Mesenchymal stem cell (in vitro differentiated cells and primary cell): ENCODE data around the gene OTOG.
A peak's percentile ranks its signal among the peaks of the same experiment; 100 is the strongest.

ENCODE experiments used
- DNase-seq: peaks from one replicate; pipeline ENCODE4 v3.0.0-alpha.2; 2013
- H2AFZ ChIP-seq: one replicate; pipeline ENCODE4 v1.6.1; 2013; ENCODE audit warnings: low read depth, mild to moderate bottlenecking, control low read depth, inconsistent platforms, low read length, moderate library complexity
- H2AK5ac ChIP-seq: 2 replicates; pipeline ENCODE4 v1.6.1; 2013; ENCODE audit warnings: low read length, moderate library complexity, mild to moderate bottlenecking, inconsistent platforms; ENCODE audit not compliant: severe bottlenecking
- H2BK120ac ChIP-seq: one replicate; pipeline ENCODE4 v1.6.1; 2013; ENCODE audit warnings: low read depth, mild to moderate bottlenecking, inconsistent platforms, low read length, moderate library complexity
- H2BK12ac ChIP-seq, 2 experiments: one replicate each; pipeline ENCODE4 v1.6.1; 2013; ENCODE audit warnings: inconsistent platforms in 2 of 2, low read length in 2 of 2, mild to moderate bottlenecking in 2 of 2, moderate library complexity in 2 of 2, control low read depth in 1 of 2
- H2BK15ac ChIP-seq: one replicate; pipeline ENCODE4 v1.6.1; 2013; ENCODE audit warnings: mild to moderate bottlenecking, low read depth, inconsistent platforms; ENCODE audit not compliant: poor library complexity, severe bottlenecking
- H2BK5ac ChIP-seq: 2 replicates; pipeline ENCODE4 v1.6.1; 2013; ENCODE audit warnings: low read depth, mild to moderate bottlenecking, low read length, control low read depth, inconsistent platforms; ENCODE audit not compliant: poor library complexity, severe bottlenecking
- H3K14ac ChIP-seq, 2 experiments: one replicate each; pipeline ENCODE4 v1.6.1; 2013; ENCODE audit warnings: inconsistent platforms in 2 of 2, low read length in 2 of 2, control low read depth in 1 of 2, mild to moderate bottlenecking in 1 of 2, moderate library complexity in 1 of 2
- H3K18ac ChIP-seq, 2 experiments: one replicate each; pipeline ENCODE4 v1.6.1; 2013; ENCODE audit warnings: inconsistent platforms in 2 of 2, low read length in 2 of 2, control low read depth in 1 of 2, low read depth in 1 of 2, mild to moderate bottlenecking in 1 of 2
- H3K23ac ChIP-seq, 2 experiments: one replicate each; pipeline ENCODE4 v1.6.1; 2013; ENCODE audit warnings: inconsistent platforms in 2 of 2, low read length in 2 of 2, mild to moderate bottlenecking in 2 of 2, moderate library complexity in 2 of 2, control low read depth in 1 of 2
- H3K27ac ChIP-seq: 2 replicates; pipeline ENCODE4 v1.5.1; 2013; ENCODE audit warnings: mild to moderate bottlenecking, moderate library complexity, low read length, control low read depth, inconsistent platforms; ENCODE audit not compliant: poor library complexity, severe bottlenecking
- H3K27me3 ChIP-seq, 2 experiments: 2 replicates each; pipeline versions ENCODE4 v1.6.1 to v1.7.0; 2013; ENCODE audit warnings: low read length in 2 of 2, mild to moderate bottlenecking in 2 of 2, moderate library complexity in 2 of 2, control low read depth in 1 of 2, inconsistent platforms in 1 of 2; ENCODE audit not compliant: control insufficient read depth in 1 of 2, insufficient read depth in 1 of 2
- H3K36me3 ChIP-seq, 2 experiments: 2 replicates each; pipeline versions ENCODE4 v1.6.1 to v1.7.0; 2013; ENCODE audit warnings: low read length in 2 of 2, control low read depth in 1 of 2, inconsistent platforms in 1 of 2, low read depth in 1 of 2, mild to moderate bottlenecking in 1 of 2; ENCODE audit not compliant: insufficient read depth in 2 of 2, control insufficient read depth in 1 of 2
- H3K4ac ChIP-seq, 2 experiments: one replicate each; pipeline ENCODE4 v1.6.1; 2013; ENCODE audit warnings: inconsistent platforms in 2 of 2, low read length in 2 of 2, mild to moderate bottlenecking in 2 of 2, moderate library complexity in 2 of 2, control low read depth in 1 of 2, low read depth in 1 of 2
- H3K4me1 ChIP-seq: 2 replicates; pipeline ENCODE4 v1.6.1; 2013; ENCODE audit warnings: low read depth, low read length, control low read depth; ENCODE audit not compliant: control insufficient read depth, insufficient read depth
- H3K4me2 ChIP-seq: 2 replicates; pipeline ENCODE4 v1.6.1; 2013; ENCODE audit warnings: low read length, mild to moderate bottlenecking, inconsistent platforms; ENCODE audit not compliant: poor library complexity, severe bottlenecking
- H3K4me3 ChIP-seq, 2 experiments: 2 replicates each; pipeline versions ENCODE4 v1.5.1 to v1.7.0; 2013; ENCODE audit warnings: low read length in 2 of 2, mild to moderate bottlenecking in 2 of 2, control low read depth in 1 of 2, low read depth in 1 of 2; ENCODE audit not compliant: insufficient read depth in 1 of 2
- H3K79me1 ChIP-seq: replicated peaks from 2 replicates; pipeline ENCODE4 v1.6.1; 2013; ENCODE audit warnings: mild to moderate bottlenecking, control low read depth, low read length, inconsistent platforms; ENCODE audit not compliant: poor library complexity, severe bottlenecking
- H3K9ac ChIP-seq: 2 replicates; pipeline ENCODE4 v1.7.0; 2013; ENCODE audit warnings: mild to moderate bottlenecking, low read length, moderate library complexity
- H3K9me3 ChIP-seq: 2 replicates; pipeline ENCODE4 v1.7.0; 2013; ENCODE audit warnings: mild to moderate bottlenecking, low read length; ENCODE audit not compliant: control insufficient read depth
- H4K8ac ChIP-seq: one replicate; pipeline ENCODE4 v1.6.1; 2013; ENCODE audit warnings: inconsistent platforms, mild to moderate bottlenecking, low read length, moderate library complexity
- H4K91ac ChIP-seq: one replicate; pipeline ENCODE4 v1.6.1; 2013; ENCODE audit warnings: mild to moderate bottlenecking, low read length, inconsistent platforms
- WGBS: methylation state at CpG from one replicate; pipeline ENCODE4 v1.1.7; 2013; ENCODE audit warnings: mixed read lengths; 5-methylcytosine and 5-hydroxymethylcytosine counted together

Gene OTOG

GRCh38 chr11:17502630-17503029 lies 44.4 kb upstream of the OTOG start:
- Histone ChIP-seq H3K4me1 (no peaks in the 10 kb centered on the region), H2BK5ac (no peak overlapping the region), H3K79me1 (no peaks in the 10 kb centered on the region), H2BK120ac (no peak overlapping the region), H3K9ac (no peak overlapping the region), H2AFZ (no peak overlapping the region), H3K27me3 (peaks cover 30 to 65% of the 10 kb centered on the region in 2 experiments), H3K27ac (no peak overlapping the region), H2BK15ac (no peak overlapping the region), H4K8ac (no peak overlapping the region), H3K9me3 (no peaks in the 10 kb centered on the region), H3K4ac (no peak overlapping the region), H3K14ac (no peak overlapping the region), H2AK5ac (no peak overlapping the region), H3K23ac (no peak overlapping the region), H3K18ac (no peak overlapping the region), H3K4me3 (no peak overlapping the region), H3K36me3 (no peaks in the 10 kb centered on the region), H2BK12ac (no peak overlapping the region), H4K91ac (no peak overlapping the region), H3K4me2 (no peak overlapping the region)
- WGBS, result 85% methylated on average over 4 of the region's 4 CpGs
- DNase-seq, result no peak

DNA sequence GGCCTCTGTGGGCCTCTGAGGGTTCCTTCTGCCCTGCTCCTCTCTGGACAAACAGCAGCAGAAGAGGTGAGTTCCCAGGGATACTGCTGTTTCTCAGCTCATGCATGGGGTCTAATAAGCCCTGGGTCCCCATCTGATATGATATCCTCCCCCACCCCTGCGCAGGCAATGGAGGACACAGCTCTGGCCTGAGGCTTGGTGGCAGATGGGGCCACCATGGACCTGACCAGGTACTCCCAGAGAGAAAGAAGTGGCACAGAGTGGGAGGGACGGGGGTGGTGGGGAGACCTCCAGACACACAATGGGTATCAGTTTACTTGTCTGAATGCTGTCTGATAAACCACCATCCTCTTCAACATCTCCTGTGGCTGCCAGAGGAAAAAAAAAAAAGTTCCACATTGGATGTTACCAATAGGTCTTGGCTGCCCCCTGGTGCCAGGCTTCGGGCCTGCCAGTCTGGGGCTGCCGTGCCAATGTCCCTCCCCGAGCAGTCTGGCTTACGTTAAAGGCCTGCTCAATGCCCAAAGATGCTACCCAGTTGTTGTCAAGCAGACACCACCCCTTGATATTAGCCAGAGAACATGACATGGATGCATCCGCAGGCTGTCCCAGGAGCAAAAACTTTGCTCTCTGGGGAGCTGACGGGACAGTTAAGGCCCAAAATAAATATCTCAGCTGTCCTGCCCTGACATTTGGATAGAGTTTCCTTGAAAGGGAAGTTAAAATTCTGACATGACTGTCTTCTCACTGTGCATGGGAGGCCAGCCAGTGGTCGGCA lies 42.5 kb upstream of the OTOG start:
- no peak overlapping the region for H2AK5ac ChIP-seq
- WGBS, result 39% methylated on average over 8 of the region's 9 CpGs
- no peak overlapping the region for H2BK15ac ChIP-seq
- no peaks in the 10 kb centered on the region for H3K36me3 ChIP-seq
- H3K4me3 ChIP-seq, result no peak overlapping the region
- no peak overlapping the region for H3K9ac ChIP-seq
- H2AFZ ChIP-seq, result no peak overlapping the region
- H3K14ac ChIP-seq, result no peak overlapping the region
- no peak overlapping the region for H3K18ac ChIP-seq
- H3K4ac ChIP-seq, result no peak overlapping the region
- no peak overlapping the region for H3K23ac ChIP-seq
- no peak overlapping the region for H2BK120ac ChIP-seq
- H3K79me1 ChIP-seq, result no peaks in the 10 kb centered on the region
- DNase-seq, result peak; percentile 64
- no peaks in the 10 kb centered on the region for H3K9me3 ChIP-seq
- no peak overlapping the region for H2BK5ac ChIP-seq
- H3K4me1 ChIP-seq, result peaks cover 7% of the 10 kb centered on the region
- no peak overlapping the region for H3K4me2 ChIP-seq
- peaks cover 14 to 55% of the 10 kb centered on the region in 2 experiments for H3K27me3 ChIP-seq
- no peak overlapping the region for H2BK12ac ChIP-seq
- H4K8ac ChIP-seq, result no peak overlapping the region
- no peak overlapping the region for H4K91ac ChIP-seq
- no peak overlapping the region for H3K27ac ChIP-seq

DNA sequence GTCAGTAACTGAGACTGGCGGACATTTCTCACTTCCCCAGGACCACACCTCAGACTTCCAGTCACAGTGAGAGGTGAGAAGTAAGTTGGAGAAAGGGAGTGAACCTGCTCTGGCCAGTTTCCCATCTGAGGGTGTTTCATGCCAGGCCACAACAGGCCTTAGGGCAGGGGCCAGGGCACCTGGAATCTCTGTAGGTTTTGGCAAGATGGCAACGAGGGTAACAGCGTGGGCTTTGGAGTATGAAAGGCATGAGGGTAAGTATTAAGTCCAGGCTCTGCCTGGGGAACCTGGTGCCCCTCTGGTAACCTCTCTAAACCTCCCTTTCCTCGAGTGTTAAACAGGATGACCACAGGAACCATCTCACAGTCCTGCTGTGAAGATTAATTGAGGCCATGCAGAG lies 41.9 kb upstream of the OTOG start:
- no peak overlapping the region for H2BK15ac ChIP-seq
- H3K9me3 ChIP-seq, result no peaks in the 10 kb centered on the region
- H3K36me3 ChIP-seq, result no peaks in the 10 kb centered on the region
- peaks cover 10 to 54% of the 10 kb centered on the region in 2 experiments for H3K27me3 ChIP-seq
- no peak overlapping the region for H3K27ac ChIP-seq
- no peak overlapping the region for H2BK5ac ChIP-seq
- H3K23ac ChIP-seq, result no peak overlapping the region
- H3K4ac ChIP-seq, result no peak overlapping the region
- 69% methylated on average over 3 of the region's 4 CpGs for WGBS
- H2AFZ ChIP-seq, result no peak overlapping the region
- no peak overlapping the region for H3K4me3 ChIP-seq
- H3K14ac ChIP-seq, result no peak overlapping the region
- H4K8ac ChIP-seq, result no peak overlapping the region
- H3K79me1 ChIP-seq, result no peaks in the 10 kb centered on the region
- no peak overlapping the region for H4K91ac ChIP-seq
- no peak overlapping the region for H3K4me2 ChIP-seq
- H2AK5ac ChIP-seq, result no peak overlapping the region
- H2BK12ac ChIP-seq, result no peak overlapping the region
- H3K4me1 ChIP-seq, result peaks cover 7% of the 10 kb centered on the region
- no peak overlapping the region for H3K18ac ChIP-seq
- H2BK120ac ChIP-seq, result no peak overlapping the region
- no peak for DNase-seq
- H3K9ac ChIP-seq, result no peak overlapping the region

- WGBS, result 85% methylated on average over 6 of the region's 6 CpGs
- no peak overlapping the region for H3K23ac ChIP-seq
- H2AFZ ChIP-seq, result no peak overlapping the region
- H3K27ac ChIP-seq, result no peak overlapping the region
- H3K4me2 ChIP-seq, result no peak overlapping the region
- H2BK5ac ChIP-seq, result no peak overlapping the region
- H3K4me1 ChIP-seq, result peaks cover 7% of the 10 kb centered on the region
- no peak for DNase-seq
- H3K14ac ChIP-seq, result no peak overlapping the region
- H3K27me3 ChIP-seq, result peaks cover 10 to 54% of the 10 kb centered on the region in 2 experiments
- H3K79me1 ChIP-seq, result no peaks in the 10 kb centered on the region
- no peak overlapping the region for H3K4me3 ChIP-seq
- no peak overlapping the region for H4K8ac ChIP-seq
- H2BK12ac ChIP-seq, result no peak overlapping the region
- no peak overlapping the region for H2BK15ac ChIP-seq
- H2AK5ac ChIP-seq, result no peak overlapping the region
- no peaks in the 10 kb centered on the region for H3K36me3 ChIP-seq
- H3K18ac ChIP-seq, result no peak overlapping the region
- no peak overlapping the region for H3K4ac ChIP-seq
- no peak overlapping the region for H2BK120ac ChIP-seq
- H4K91ac ChIP-seq, result no peak overlapping the region
- no peak overlapping the region for H3K9ac ChIP-seq
- no peaks in the 10 kb centered on the region for H3K9me3 ChIP-seq
Measured at GRCh38 chr11:17506314-17506713, 40.7 kb upstream of the OTOG start.
